ENCODE results near the gene GGN.
"Not testable (repeated sequence)": the region's sequence is repeated elsewhere in the genome, so short reads cannot be mapped to it uniquely, and the experiment has no call there.

The GGN gene

DNA sequence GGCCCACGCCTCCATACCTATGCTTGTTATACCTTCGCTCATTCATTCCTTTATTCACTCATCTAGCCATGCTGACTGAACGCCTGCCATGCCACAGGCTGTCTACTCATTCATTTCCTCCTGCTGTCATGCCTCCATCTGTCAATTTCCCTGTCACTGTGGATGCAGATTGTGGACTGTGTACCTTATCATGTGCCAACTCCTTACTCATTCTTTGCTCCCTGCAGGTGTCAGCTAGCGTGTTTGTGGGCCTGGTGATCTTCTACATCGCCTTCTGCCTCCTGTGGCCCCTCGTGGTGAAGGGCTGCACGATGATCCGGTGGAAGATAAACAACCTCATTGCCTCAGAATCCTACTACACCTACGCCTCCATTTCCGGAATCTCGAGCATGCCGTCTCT lies 17.5 kb downstream of the GGN start:
- H3K27ac ChIP-seq: no peak overlapping the region
- DNase-seq (ENCODE audit: low read depth, low spot score): no peak

DNA sequence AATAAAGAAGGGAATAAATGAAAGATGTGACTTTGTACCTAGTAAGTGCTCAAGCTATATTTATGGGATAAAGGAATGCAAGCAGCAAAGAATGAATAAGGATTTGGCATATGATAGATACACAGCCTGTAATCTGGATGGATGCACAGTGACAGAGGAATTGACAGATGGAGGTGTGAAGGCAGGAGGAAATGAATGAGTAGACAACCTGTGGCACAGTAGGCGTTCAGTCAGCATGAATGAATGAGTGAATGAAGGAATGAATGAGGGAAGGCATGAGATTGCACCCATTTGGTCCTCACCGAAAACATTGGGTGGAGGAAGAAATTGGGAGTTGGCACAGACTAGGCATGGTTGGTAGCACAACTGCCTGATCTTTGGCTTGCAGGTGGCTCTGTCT lies 18.2 kb downstream of the GGN start:
- no peak for DNase-seq (ENCODE audit: low read depth, low spot score)
- H3K27ac ChIP-seq: no peak overlapping the region

DNA sequence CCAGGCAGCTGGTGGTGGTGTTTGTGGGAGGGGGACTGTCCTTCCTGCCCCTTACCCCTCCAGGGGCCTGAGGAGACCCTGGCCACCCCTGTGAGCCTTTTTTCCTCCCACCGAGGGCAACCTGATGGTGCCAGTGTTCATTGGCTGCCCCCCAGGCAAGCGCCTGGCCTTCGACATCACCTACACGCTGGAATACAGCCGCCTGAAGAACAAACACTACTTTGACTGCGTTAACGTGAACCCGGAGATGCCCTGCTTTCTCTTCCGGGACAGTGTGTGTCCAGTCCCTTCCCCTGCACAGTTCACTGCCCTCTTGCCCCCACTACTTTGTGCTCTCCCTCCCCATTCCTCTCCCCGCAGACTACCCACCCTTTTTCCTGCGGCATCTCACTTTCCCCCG lies 20.8 kb downstream of the GGN start:
- DNase-seq (ENCODE audit: low read depth, low spot score): no peak
- no peak overlapping the region for H3K27ac ChIP-seq

DNA sequence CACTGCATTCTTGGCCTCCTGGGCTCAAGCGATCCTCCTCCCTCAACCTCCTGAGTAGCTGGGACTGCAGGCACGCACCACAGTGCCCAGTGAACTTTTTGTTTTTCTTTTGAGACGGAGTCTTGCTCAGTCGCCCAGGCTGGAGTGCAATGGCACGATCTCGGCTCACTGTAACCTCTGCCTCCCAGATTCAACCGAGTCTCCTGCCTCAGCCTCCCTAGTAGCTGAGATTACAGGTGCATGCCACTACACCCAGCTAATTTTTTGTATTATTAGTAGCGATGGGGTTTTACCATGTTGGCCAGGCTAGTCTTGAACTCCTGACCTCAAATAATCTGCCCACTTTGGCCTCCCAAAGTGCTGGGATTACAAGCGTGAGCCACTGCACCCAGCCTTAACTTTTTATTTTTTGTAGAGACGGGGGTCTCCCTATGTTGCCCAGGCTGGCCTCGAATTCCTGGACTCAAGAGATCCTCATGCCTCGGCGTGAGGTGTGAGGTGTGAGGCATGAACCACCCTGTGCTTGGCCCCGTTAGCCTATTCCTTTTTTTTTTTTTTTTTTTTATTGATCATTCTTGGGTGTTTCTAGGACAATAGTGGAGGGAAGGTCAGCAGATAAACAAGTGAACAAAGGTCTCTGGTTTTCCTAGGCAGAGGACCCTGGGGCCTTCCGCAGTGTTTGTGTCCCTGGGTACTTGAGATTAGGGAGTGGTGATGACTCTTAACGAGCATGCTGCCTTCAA lies 24.7 kb downstream of the GGN start:
- H3K27ac ChIP-seq; DNase-seq (ENCODE audit: low read depth, low spot score): not testable (repeated sequence)

DNA sequence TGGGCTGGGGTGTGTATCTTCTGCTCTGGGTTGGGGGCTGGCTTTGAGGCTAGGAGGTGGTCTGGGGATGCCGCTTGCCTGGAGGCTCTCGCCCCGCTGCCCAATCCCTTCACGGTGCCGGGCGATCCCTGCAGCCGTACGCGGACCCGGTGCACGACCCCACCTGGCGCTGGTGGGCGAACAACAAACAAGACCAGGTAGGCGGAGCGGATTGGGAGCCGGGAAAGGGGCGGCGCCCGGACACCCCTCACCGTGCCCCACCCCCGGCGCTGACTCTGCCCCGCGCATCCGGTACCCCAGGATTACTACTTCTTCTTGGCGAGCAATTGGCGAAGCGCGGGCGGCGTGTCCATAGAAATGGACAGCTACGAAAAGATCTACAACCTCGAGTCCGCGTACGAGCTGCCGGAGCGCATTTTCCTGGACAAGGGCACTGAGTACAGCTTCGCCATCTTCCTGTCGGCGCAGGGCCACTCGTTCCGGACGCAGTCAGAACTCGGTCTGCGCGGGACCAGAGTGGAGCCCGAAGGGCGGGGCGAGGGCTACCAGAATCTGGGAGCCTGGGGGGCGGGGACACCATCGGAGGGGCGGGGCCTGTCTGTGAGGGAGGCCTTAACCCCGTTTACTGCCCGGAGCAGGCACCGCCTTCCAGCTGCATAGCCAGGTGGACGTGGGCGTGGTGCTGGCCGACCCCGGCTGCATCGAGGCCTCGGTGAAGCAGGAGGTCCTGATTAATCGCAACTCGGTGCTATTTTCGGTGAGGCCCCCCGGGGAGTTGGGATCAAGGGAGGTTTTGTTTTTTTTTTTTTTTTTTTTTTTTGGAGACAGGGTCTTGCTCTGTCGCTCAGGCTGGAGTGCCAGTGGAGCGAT lies 25.5 kb downstream of the GGN start:
- peak overlapping the region; percentile 41 for H3K27ac ChIP-seq
- DNase-seq (ENCODE audit: low read depth, low spot score): no peak

DNA sequence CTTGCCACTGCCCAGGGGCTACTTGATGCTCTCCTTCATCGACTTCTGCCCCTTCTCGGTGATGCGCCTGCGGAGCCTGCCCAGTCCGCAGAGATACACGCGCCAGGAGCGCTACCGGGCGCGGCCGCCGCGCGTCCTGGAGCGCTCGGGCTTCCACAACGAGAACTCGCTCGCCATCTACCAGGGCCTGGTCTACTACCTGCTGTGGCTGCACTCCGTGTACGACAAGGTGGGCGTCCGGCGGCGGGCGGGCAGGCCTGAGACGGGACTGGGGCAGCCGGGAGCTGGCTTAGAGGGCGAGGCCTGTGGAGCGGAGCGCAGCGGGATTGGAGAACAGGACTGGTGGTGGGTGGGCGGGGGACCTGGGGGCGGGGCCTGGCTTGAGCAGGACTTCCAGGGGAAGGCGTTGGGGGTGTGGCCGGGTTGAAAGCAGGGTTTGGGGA lies 26.2 kb downstream of the GGN start:
- H3K27ac ChIP-seq: peak overlapping the region; percentile 41
- DNase-seq (ENCODE audit: low read depth, low spot score): peak; percentile 37

DNA sequence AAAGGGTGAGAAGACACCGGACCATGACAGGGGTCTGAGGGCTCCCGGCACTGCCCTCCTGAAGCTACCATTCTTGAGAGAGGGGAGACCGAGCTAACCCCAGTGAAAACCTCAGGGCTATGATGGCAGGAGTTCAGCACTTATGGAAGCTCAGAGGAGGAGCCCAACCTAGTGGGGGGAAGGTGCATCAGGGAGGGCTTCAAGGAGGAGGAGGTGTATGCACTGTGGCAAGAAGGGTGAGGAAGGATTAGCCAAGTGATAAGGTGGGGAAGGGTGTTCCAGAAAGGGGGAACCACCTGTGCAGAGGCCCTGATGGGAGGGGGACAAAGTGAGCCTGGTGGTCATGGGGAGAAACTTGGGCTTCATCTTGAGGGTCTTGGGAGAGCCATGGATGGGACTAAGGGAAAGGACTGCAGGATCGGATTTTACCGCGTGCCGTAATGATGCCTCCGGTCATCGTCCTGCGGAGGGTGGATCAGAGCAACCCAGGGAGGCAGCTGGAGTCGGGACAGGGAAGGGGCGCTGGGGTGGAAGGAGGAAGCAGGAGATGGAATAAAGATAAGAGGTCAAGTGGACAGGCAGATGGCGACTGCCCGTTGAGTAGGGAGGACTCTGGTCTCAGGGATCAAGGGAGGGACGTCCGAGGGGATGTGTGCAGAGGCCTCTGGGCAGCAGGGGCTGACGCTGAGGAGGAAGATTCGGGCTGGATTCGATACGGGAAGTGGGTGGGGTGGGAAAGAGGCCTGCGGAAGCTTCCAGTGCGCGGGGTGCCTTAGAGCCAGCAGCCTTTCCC lies 26.8 kb downstream of the GGN start:
- DNase-seq (ENCODE audit: low read depth, low spot score): no peak
- no peak overlapping the region for H3K27ac ChIP-seq

DNA sequence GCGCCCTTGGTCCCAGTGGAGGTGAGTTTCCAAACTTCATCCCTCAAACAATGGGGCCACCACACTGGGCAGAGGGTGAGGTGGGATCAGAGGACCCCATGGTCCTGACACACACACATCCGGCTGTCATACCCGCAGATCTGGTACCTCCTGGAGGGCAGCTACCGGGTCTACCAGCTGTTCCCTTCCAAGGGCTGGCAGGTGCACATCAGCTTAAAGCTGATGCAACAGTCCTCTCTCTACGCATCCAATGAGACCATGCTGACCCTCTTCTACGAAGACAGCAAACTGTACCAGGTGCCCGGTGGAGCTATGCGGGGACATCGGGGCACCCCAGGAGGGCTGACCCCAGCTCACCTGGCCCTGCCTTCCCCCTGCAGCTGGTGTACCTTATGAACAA lies 27.5 kb downstream of the GGN start:
- H3K27ac ChIP-seq: no peak overlapping the region
- no peak for DNase-seq (ENCODE audit: low read depth, low spot score)

DNA sequence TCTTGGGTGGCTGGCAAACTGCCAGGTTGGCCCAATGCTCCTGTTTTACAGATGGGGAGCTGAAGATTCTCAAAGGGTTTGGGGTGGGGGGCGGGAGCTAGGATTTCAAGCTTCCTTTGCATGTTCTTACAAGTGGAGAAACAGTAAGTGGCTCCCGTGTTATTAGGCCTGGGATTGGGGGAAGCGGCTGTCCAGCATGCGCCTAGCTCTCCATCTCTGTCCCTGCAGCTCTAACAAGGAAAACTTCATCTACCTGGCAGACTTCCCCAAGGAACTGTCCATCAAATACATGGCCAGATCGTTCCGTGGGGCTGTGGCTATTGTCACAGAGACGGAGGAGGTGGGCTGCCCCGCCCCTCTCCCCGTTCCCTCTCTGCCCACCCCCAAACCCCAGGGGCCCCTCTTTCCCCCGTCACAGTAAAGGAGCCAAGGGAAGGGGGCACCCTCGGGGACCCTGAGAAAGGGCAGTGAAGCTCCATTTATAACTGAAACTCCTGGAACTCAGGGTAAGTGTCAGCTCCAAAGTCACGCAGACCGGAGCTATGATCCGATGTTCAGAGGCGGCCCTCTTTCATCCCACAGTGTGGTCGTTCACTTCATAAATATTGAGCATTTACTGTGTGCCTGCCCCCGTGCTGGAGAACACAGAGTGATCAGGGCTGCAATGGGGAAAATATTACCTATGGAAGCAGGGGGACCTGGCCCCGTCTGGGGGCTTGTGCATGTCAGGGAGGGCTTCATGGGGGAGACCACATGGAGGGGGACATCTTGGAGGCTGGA lies 28.4 kb downstream of the GGN start:
- no peak overlapping the region for H3K27ac ChIP-seq
- no peak for DNase-seq (ENCODE audit: low read depth, low spot score)

DNA sequence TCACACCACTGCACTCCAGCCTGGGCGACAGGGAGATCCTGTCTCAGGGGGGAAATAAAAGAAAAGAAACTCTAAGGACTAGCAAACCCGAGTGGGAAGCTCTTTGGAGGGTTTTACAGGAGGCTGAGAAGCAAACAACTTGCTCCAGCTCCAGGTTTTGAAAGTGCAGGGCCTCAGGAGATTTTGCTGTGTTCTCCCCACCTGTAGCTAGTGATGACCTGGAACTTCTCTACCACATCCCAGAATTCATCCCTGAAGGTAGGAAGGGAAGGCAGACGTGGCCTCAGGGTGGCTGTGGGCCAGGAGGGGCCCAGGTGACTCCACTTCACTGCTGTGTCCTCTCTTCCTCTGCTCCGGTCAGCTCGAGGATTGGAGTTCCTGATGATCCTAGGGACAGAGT lies 29.8 kb downstream of the GGN start:
- DNase-seq (ENCODE audit: low read depth, low spot score): no peak
- no peak overlapping the region for H3K27ac ChIP-seq

DNA sequence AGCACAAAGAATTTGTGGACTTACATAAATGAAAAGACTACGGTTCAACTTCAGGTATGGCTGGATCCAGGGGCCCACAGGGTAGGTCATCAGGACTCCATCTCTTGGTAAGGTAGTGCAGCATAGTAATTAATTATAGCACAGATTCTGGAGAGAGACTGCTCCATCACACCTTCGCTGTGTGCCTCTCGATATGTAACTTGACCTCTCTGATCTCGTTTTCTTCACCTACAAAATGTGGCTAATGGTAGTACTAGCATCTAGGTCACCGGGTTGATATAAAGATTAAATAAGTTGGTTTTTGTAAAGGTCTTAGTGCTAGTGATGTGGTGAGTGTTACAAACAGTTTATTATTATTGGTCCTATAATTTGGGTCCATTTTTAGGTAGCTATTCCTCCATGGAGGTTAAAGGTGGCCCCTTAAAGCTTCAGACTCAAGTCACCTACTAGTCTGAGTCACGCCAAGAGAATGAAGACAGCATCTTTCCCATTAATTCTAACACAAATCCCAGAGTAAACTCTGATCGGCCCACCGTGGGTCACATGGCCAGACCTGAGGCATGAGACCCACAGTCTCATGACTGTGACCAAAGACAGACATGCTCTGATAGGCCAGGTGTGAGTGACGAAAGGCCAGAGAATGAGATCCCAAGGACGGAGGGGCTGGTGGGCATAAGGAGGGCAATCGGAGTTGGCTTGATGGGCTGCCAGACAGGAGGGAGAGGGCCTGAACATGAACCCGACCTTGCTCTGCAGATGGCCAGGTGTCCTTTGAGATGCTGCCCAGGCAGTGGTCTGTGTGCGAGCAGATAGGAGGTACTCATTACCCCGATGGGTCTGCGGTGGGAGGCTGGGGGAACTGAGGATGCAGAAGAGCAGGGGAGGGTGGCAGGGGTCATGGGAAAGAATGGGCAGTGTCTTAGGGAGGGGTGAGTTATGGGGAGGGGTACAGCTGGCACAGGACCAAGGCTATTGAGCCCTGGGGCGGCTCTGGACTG lies 31.8 kb downstream of the GGN start:
- no peak overlapping the region for H3K27ac ChIP-seq

DNA sequence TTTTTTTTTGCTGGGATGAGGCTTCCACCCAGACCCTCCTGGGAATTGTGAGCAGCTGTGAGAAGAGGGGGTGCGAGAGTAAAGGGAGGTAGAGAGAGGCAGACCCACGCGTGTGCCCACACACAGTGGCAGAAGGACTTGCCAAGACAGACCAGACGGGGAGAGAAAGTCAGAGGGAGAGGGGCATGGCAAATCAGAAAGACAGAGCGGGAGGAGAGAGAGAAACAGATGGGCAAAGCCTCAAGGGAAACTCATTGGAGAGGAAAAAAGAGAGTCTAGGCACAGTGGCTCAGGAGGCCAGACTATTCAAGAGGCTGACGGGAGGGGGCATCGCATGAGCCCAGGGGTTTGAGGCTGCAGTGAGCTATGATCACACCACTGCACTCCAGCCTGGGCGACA lies 35.2 kb downstream of the GGN start:
- no peak for DNase-seq (ENCODE audit: low read depth, low spot score)
- no peak overlapping the region for H3K27ac ChIP-seq

More for the DNA sequence above, 31.8 kb downstream of the GGN start:
- DNase-seq (ENCODE audit: low read depth, low spot score): no peak

DNA sequence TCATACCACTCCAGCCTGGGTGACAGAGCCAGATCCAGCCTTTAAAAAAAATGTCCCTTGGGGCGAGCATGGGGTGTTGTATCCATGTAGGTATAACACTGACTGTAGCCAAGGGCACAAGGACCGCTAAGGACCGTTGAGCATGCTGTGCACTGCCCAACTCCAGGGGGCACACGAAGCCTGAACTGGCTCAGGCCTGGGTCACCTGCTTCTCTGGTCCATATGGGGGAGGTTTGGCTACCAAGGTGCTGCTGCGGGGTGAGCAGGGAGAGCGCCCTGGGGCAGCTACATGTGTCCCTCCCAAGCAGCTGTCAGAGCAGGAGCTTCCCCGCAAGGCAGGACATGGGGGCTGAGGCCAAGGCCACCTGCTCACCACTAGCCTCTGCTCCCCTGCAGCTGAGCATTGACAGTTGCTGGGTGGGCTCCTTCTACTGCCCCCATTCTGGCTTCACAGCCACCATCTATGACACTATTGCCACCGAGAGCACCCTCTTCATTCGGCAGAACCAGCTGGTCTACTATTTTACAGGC lies 35.9 kb downstream of the GGN start:
- no peak for DNase-seq (ENCODE audit: low read depth, low spot score)

DNA sequence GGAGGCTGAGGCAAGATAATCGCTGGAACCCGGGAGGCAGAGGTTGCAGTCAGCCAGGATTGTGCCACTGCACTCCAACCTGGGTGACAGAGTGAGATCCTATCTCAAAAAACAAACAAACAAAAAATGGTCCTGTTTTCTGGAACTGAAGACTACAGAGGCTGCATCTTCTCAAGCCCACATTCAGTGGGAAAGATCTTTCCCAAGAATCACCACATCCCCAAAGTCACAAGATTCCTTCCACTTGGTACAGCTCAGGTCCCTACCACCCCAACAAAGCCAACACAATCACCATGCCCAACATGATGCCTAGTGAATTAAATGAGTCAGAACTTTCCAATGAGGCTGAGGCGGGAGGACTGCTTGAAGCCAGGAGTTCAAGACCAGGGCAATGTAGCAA lies 37.0 kb downstream of the GGN start:
- no peak for DNase-seq (ENCODE audit: low read depth, low spot score)
- H3K27ac ChIP-seq: no peak overlapping the region

More for the DNA sequence above, 35.9 kb downstream of the GGN start:
- no peak overlapping the region for H3K27ac ChIP-seq

DNA sequence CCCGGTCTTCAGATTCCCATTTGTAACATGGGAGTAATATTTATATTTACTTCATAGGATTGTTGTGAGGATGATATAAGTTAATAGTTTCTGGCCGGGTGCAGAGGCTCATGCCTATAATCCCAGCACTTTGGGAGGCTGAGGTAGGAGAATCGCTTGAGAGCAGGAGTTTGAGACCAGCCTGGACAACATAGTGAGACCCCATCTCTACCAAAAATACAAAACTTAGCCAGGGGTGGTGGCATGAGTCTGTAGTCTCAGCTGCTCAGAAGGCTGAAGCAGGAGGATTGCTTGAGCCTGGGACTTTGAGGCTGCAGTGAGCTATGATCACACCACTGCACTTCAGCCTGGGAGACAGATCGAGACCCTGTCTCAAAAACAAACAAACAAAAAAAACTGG lies 41.0 kb downstream of the GGN start:
- H3K27ac ChIP-seq: no peak overlapping the region
- DNase-seq (ENCODE audit: low read depth, low spot score): no peak

DNA sequence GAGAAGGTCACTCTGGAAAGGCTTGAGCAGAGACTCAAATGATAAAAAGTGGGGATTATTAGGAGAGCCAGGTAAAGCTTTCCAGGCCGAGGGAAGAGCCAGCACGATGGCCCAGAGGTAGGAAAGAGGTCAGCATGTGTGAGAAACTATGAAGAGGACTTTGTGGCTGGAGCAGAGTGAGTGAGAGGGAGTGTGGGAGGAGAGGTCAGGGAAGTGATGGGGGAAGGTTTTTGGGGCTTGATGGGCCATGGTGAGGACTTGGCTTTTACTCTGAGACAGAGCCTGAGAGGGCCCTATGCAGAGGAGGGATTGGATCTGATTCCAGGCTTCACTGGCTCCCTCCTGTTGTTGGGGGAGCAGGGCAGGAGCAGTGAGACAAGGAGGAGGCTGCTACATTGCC lies 46.9 kb downstream of the GGN start:
- DNase-seq (ENCODE audit: low read depth, low spot score): no peak
- no peak overlapping the region for H3K27ac ChIP-seq

DNA sequence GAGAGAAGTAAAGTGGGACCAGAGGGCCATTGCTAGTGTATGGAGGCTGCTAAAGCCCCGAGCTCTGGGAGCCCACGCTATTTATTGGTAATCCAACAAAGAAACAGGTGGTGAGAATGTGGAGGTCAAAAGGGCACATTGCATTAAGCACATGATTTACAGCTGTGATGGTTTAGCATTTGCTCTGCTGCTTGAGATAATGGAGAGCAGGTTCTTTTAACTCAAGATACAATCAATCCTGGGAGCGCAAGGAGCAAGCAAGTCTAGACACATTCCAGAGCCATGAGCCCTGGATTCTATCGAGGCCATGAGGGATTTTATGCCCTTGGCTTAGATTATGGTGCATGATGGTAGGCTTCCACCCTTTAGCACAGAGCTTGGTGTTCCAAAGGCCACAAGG lies 48.8 kb downstream of the GGN start:
- not testable (repeated sequence) for DNase-seq (ENCODE audit: low read depth, low spot score); H3K27ac ChIP-seq

DNA sequence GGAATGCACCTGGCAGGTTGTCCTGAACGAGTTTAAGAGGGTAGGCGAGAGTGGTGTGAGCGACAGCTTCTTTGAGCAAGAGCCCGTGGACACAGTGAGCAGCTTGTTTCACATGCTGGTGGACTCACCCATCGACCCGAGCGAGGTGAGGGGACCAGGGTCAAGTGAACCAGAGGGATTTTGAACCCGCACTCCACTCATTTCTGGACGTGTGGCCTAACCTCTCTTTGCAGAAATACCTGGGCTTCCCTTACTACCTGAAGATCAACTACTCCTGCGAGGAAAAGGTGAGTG lies 50.5 kb downstream of the GGN start:
- no peak overlapping the region for H3K27ac ChIP-seq
- no peak for DNase-seq (ENCODE audit: low read depth, low spot score)
